ENCODE data around the gene AMY1C. TPM values are rescaled to one million over a fixed set of nuclear protein-coding genes. Genes with fewer than 3 reads are reported as not detected.
"Not testable (repeated sequence)": the region's sequence is repeated elsewhere in the genome, so short reads cannot be mapped to it uniquely, and the experiment has no call there.

Gene AMY1C
- total RNA-seq: not detected

GRCh38 chr1:103749598-103749997 lies at the start of gene AMY1C:
Gene AMY1C (plus strand): TSS chr1:103749898. CDS start chr1:103750470, 572 bp downstream.
- not testable (repeated sequence) for DNase-seq (ENCODE audit: low spot score)

- not testable (repeated sequence) for DNase-seq (ENCODE audit: low spot score)
These were observed 49.0 kb upstream of the AMY1C start for GRCh38 chr1:103700669-103701068.

- DNase-seq (ENCODE audit: low spot score): not testable (repeated sequence)
These were observed 48.4 kb upstream of the AMY1C start for GRCh38 chr1:103701256-103701655.

- not testable (repeated sequence) for DNase-seq (ENCODE audit: low spot score)
These were observed 42.0 kb upstream of the AMY1C start for GRCh38 chr1:103707670-103708069.

- DNase-seq (ENCODE audit: low spot score): not testable (repeated sequence)
These were observed 39.3 kb upstream of the AMY1C start for GRCh38 chr1:103710381-103710780.

- DNase-seq (ENCODE audit: low spot score): peak; percentile 41
These were observed 32.3 kb upstream of the AMY1C start for GRCh38 chr1:103717404-103717803.

- DNase-seq (ENCODE audit: low spot score): not testable (repeated sequence)
These were observed 28.2 kb upstream of the AMY1C start for GRCh38 chr1:103721473-103721872.

GRCh38 chr1:103735334-103735733 lies 14.4 kb upstream of the AMY1C start:
- DNase-seq (ENCODE audit: low spot score): not testable (repeated sequence)

GRCh38 chr1:103738031-103738430 lies 11.7 kb upstream of the AMY1C start:
- not testable (repeated sequence) for DNase-seq (ENCODE audit: low spot score)

- DNase-seq (ENCODE audit: low spot score): not testable (repeated sequence)
These were observed 5.2 kb upstream of the AMY1C start for GRCh38 chr1:103744449-103744848.

- DNase-seq (ENCODE audit: low spot score): not testable (repeated sequence)
These were observed 4.7 kb upstream of the AMY1C start for GRCh38 chr1:103745040-103745439.

- not testable (repeated sequence) for DNase-seq (ENCODE audit: low spot score)
These were observed 1.4 kb upstream of the AMY1C start for GRCh38 chr1:103748273-103748672.

- DNase-seq (ENCODE audit: low spot score): no peak
These were observed 12.2 kb downstream of the AMY1C start for GRCh38 chr1:103761896-103762295.

GRCh38 chr1:103779932-103780331 lies 30.2 kb downstream of the AMY1C start:
- no peak for DNase-seq (ENCODE audit: low spot score)

- no peak for DNase-seq (ENCODE audit: low spot score)
These were observed 34.3 kb downstream of the AMY1C start for GRCh38 chr1:103783944-103784377.

- no peak for DNase-seq (ENCODE audit: low spot score)
These were observed 38.7 kb downstream of the AMY1C start for GRCh38 chr1:103788377-103788776.

GRCh38 chr1:103790172-103790571 lies 40.5 kb downstream of the AMY1C start:
- no peak for DNase-seq (ENCODE audit: low spot score)

Other genes starting within 250 kb of the AMY1C start
- 54.0 TPM for gene RNPC3, start 224.2 kb upstream of the AMY1C start, total RNA-seq
- 38.0 TPM for gene AMY2B, start 178.3 kb upstream of the AMY1C start, total RNA-seq
- not detected for gene AMY2A, start 132.5 kb upstream of the AMY1C start, total RNA-seq
- gene AMY1A, start 94.1 kb upstream of the AMY1C start, total RNA-seq: not detected
- gene AMY1B, start 53.7 kb upstream of the AMY1C start, total RNA-seq: not detected